ENCODE data around the gene SLC22A23.
A peak's percentile ranks its signal among the peaks of the same experiment; 100 is the strongest.

SLC22A23 gene

DNA sequence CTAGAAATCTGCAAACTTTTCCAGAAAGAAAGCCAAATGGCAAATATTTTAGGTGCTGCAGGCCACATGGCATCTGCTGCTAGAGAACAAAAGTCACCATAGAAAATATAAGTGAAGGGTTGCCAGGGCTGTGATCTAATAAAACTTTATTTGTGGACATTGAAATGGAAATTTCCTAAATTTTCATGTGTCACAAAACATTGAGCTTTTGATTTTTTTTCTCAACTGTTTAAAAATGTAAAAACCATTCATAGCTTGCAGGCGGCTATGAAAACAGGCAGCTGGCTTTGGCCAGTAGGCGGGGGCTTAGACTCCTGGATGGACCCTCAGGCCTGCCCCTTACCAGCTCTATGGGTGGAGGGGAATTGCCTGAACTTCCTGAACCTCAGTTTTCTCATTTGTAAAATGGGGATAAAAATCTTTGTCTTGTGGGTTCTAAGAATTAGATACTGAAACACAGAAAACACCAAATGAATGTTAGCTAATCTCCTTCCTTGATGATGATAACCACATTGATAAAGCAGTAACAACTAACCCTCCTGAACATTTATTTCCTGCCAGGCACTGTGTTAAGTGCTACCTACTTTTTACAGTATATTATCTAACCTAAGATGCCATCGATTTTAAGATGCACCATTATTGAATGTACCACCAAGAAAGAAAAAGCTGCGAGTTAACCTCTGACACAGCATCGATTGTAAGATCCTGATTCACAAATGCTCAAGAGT is 85.5 kb downstream of the SLC22A23 start:
- Histone ChIP-seq H3K9me2 (replicated peaks; ENCODE audit: insufficient read depth, low read length) (no peaks in the 10 kb centered on the region), H2AFZ (ENCODE audit: low read length) (no peak overlapping the region), H3K27ac (ENCODE audit: low read length) (no peak overlapping the region), H4K20me1 (ENCODE audit: insufficient read depth, low read length) (no peaks in the 10 kb centered on the region), H3K4me3 (ENCODE audit: low read length) (no peak overlapping the region), H3K4me1 (ENCODE audit: low read length) (no peaks in the 10 kb centered on the region), H3K79me2 (ENCODE audit: low read length) (no peaks in the 10 kb centered on the region), H3K27me3 (replicated peaks; ENCODE audit: insufficient read depth, low read length) (no peaks in the 10 kb centered on the region), H3K9me3 (replicated peaks; ENCODE audit: insufficient read depth, low read length) (no peaks in the 10 kb centered on the region), H3K4me2 (ENCODE audit: low read depth, low read length) (no peak overlapping the region), H3K36me3 (replicated peaks; ENCODE audit: insufficient read depth, low read length) (no peaks in the 10 kb centered on the region), H3K9ac (ENCODE audit: low read length) (no peak overlapping the region), H3F3A (ENCODE audit: insufficient read depth, low read length) (no peaks in the 10 kb centered on the region)
- no peak for TF ChIP-seq EZH2 (optimal IDR thresholded peaks at IDR 0.05; ENCODE audit: low read depth, low read length)
- TF ChIP-seq, protein P1, sequence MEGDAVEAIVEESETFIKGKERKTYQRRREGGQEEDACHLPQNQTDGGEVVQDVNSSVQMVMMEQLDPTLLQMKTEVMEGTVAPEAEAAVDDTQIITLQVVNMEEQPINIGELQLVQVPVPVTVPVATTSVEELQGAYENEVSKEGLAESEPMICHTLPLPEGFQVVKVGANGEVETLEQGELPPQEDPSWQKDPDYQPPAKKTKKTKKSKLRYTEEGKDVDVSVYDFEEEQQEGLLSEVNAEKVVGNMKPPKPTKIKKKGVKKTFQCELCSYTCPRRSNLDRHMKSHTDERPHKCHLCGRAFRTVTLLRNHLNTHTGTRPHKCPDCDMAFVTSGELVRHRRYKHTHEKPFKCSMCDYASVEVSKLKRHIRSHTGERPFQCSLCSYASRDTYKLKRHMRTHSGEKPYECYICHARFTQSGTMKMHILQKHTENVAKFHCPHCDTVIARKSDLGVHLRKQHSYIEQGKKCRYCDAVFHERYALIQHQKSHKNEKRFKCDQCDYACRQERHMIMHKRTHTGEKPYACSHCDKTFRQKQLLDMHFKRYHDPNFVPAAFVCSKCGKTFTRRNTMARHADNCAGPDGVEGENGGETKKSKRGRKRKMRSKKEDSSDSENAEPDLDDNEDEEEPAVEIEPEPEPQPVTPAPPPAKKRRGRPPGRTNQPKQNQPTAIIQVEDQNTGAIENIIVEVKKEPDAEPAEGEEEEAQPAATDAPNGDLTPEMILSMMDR (IDR thresholded peaks at IDR 0.05; ENCODE audit: low read length), result no peak
- no peak for DNase-seq

GRCh38 chr6:3370361-3371221 is 86.3 kb downstream of the SLC22A23 start:
- Histone ChIP-seq H4K20me1 (ENCODE audit: insufficient read depth, low read length) (no peaks in the 10 kb centered on the region), H3K4me1 (ENCODE audit: low read length) (no peaks in the 10 kb centered on the region), H2AFZ (ENCODE audit: low read length) (no peak overlapping the region), H3K4me3 (ENCODE audit: low read length) (no peak overlapping the region), H3K79me2 (ENCODE audit: low read length) (no peaks in the 10 kb centered on the region), H3K9ac (ENCODE audit: low read length) (no peak overlapping the region), H3K36me3 (replicated peaks; ENCODE audit: insufficient read depth, low read length) (no peaks in the 10 kb centered on the region), H3K27ac (ENCODE audit: low read length) (no peak overlapping the region), H3K4me2 (ENCODE audit: low read depth, low read length) (no peak overlapping the region), H3K27me3 (replicated peaks; ENCODE audit: insufficient read depth, low read length) (no peaks in the 10 kb centered on the region), H3K9me2 (replicated peaks; ENCODE audit: insufficient read depth, low read length) (no peaks in the 10 kb centered on the region), H3F3A (ENCODE audit: insufficient read depth, low read length) (no peaks in the 10 kb centered on the region), H3K9me3 (replicated peaks; ENCODE audit: insufficient read depth, low read length) (no peaks in the 10 kb centered on the region)
- peak; percentile 59 for DNase-seq
- no peak for TF ChIP-seq EZH2 (optimal IDR thresholded peaks at IDR 0.05; ENCODE audit: low read depth, low read length)
- TF ChIP-seq, protein P1 (IDR thresholded peaks at IDR 0.05; ENCODE audit: low read length), result no peak
- TF ChIP-seq EZH2phosphoT487 (IDR thresholded peaks at IDR 0.05; ENCODE audit: low read length), result no peak

DNA sequence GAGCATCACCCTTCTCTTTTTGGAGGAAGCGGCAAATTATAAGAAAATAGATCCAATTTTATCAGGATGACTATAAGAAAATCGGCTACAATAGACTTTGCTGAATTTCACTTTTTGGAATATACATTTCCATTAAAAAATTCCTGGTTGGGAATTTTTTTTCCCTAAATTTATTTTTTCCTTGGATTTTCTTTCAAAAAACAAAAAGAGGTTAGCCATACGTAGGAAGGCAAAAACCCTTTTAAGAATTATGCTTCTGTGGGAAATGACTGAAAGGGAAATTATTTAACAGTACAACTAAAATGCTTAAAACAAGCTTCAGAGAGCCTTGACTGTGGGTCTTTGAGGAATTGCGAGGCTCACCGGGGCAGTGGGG is 86.9 kb downstream of the SLC22A23 start:
- H3F3A ChIP-seq (ENCODE audit: insufficient read depth, low read length), result no peaks in the 10 kb centered on the region
- no peaks in the 10 kb centered on the region for H3K4me1 ChIP-seq (ENCODE audit: low read length)
- H3K79me2 ChIP-seq (ENCODE audit: low read length), result no peaks in the 10 kb centered on the region
- no peak overlapping the region for H3K4me2 ChIP-seq (ENCODE audit: low read depth, low read length)
- no peaks in the 10 kb centered on the region for H3K36me3 ChIP-seq (replicated peaks; ENCODE audit: insufficient read depth, low read length)
- no peak overlapping the region for H3K27ac ChIP-seq (ENCODE audit: low read length)
- no peak overlapping the region for H3K9ac ChIP-seq (ENCODE audit: low read length)
- no peaks in the 10 kb centered on the region for H4K20me1 ChIP-seq (ENCODE audit: insufficient read depth, low read length)
- DNase-seq, result no peak
- H3K27me3 ChIP-seq (replicated peaks; ENCODE audit: insufficient read depth, low read length), result no peaks in the 10 kb centered on the region
- H3K9me2 ChIP-seq (replicated peaks; ENCODE audit: insufficient read depth, low read length), result no peaks in the 10 kb centered on the region
- H3K4me3 ChIP-seq (ENCODE audit: low read length), result no peak overlapping the region
- no peak overlapping the region for H2AFZ ChIP-seq (ENCODE audit: low read length)
- H3K9me3 ChIP-seq (replicated peaks; ENCODE audit: insufficient read depth, low read length), result no peaks in the 10 kb centered on the region
- TF ChIP-seq EZH2 (optimal IDR thresholded peaks at IDR 0.05; ENCODE audit: low read depth, low read length) (no peak), EZH2phosphoT487 (IDR thresholded peaks at IDR 0.05; ENCODE audit: low read length) (no peak)
- TF ChIP-seq, protein P1 (IDR thresholded peaks at IDR 0.05; ENCODE audit: low read length), result no peak

All from MM.1S (cell line).